Dendritic cell treated with granulocyte-macrophage colony-stimulating factor and Interleukin-4, amounts not matched to agents 40 ng/mL and 50 ng/mL, for 4 days (primary cell): ENCODE measurements around the gene SH3RF3.
"Not testable (repeated sequence)": the region's sequence is repeated elsewhere in the genome, so short reads cannot be mapped to it uniquely, and the experiment has no call there.

Experiments used
- H3K27ac Mint-ChIP-seq: one replicate; pipeline ENCODE4 v1.8.0; 2022; ENCODE audit warnings: mild to moderate bottlenecking, mixed read lengths
- H3K27me3 Mint-ChIP-seq: one replicate; pipeline ENCODE4 v1.8.0; 2022; ENCODE audit warnings: mild to moderate bottlenecking, mixed read lengths
- H3K36me3 Mint-ChIP-seq: one replicate; pipeline ENCODE4 v1.8.0; 2022; ENCODE audit warnings: low read depth, mixed read lengths
- H3K4me1 Mint-ChIP-seq: one replicate; pipeline ENCODE4 v1.8.0; 2022; ENCODE audit warnings: low read depth, mixed read lengths
- H3K4me3 Mint-ChIP-seq: one replicate; pipeline ENCODE4 v1.8.0; 2022; ENCODE audit warnings: mild to moderate bottlenecking, moderate library complexity, mixed read lengths
- H3K9me3 Mint-ChIP-seq: one replicate; pipeline ENCODE4 v1.8.0; 2022; ENCODE audit warnings: mixed read lengths
- intact Hi-C: fragments of 100-400 bp; cut with micrococcal nuclease; formaldehyde crosslinking; loops from one replicate; pipeline ENCODE4 v1.15.0; 2022

SH3RF3 gene

GRCh38 chr2:109098251-109098920, 30.6 kb upstream of the SH3RF3 start:
- H3K36me3 Mint-ChIP-seq: no peaks in the 10 kb centered on the region
- peaks cover 9% of the 10 kb centered on the region for H3K27me3 Mint-ChIP-seq
- peaks cover 11% of the 10 kb centered on the region for H3K4me1 Mint-ChIP-seq
- no peak overlapping the region for H3K4me3 Mint-ChIP-seq
- no peak overlapping the region for H3K27ac Mint-ChIP-seq
- peaks cover 8% of the 10 kb centered on the region for H3K9me3 Mint-ChIP-seq
- intact Hi-C loops: no loop called here

GRCh38 chr2:109098921-109099273, 30.1 kb upstream of the SH3RF3 start:
- H3K27ac Mint-ChIP-seq: no peak overlapping the region
- H3K27me3 Mint-ChIP-seq: peaks cover 9% of the 10 kb centered on the region
- peaks cover 7% of the 10 kb centered on the region for H3K9me3 Mint-ChIP-seq
- H3K36me3 Mint-ChIP-seq: no peaks in the 10 kb centered on the region
- H3K4me3 Mint-ChIP-seq: no peak overlapping the region
- peaks cover 11% of the 10 kb centered on the region for H3K4me1 Mint-ChIP-seq
- intact Hi-C loops: no loop called here

GRCh38 chr2:109102588-109103233, 26.3 kb upstream of the SH3RF3 start:
- H3K4me3 Mint-ChIP-seq: no peak overlapping the region
- intact Hi-C loops: no loop called here
- no peaks in the 10 kb centered on the region for H3K36me3 Mint-ChIP-seq
- H3K27ac Mint-ChIP-seq: no peak overlapping the region
- H3K4me1 Mint-ChIP-seq: peaks cover 11% of the 10 kb centered on the region
- H3K9me3 Mint-ChIP-seq: no peaks in the 10 kb centered on the region
- H3K27me3 Mint-ChIP-seq: peaks cover 9% of the 10 kb centered on the region

- no peaks in the 10 kb centered on the region for H3K36me3 Mint-ChIP-seq
- H3K27ac Mint-ChIP-seq: no peak overlapping the region
- H3K27me3 Mint-ChIP-seq: peaks cover 6% of the 10 kb centered on the region
- no peaks in the 10 kb centered on the region for H3K9me3 Mint-ChIP-seq
- intact Hi-C loops: no loop called here
- peaks cover 10% of the 10 kb centered on the region for H3K4me1 Mint-ChIP-seq
- no peak overlapping the region for H3K4me3 Mint-ChIP-seq
Observed at GRCh38 chr2:109105113-109105512, 23.9 kb upstream of the SH3RF3 start.

GRCh38 chr2:109108740-109109139, 20.3 kb upstream of the SH3RF3 start:
- intact Hi-C loops: no loop called here
- Mint-ChIP-seq H3K4me3 (no peak overlapping the region), H3K27me3 (no peaks in the 10 kb centered on the region), H3K27ac (no peak overlapping the region), H3K4me1 (no peaks in the 10 kb centered on the region), H3K36me3 (no peaks in the 10 kb centered on the region), H3K9me3 (no peaks in the 10 kb centered on the region)

- Mint-ChIP-seq H3K9me3 (no peaks in the 10 kb centered on the region), H3K4me3 (no peak overlapping the region), H3K27ac (no peak overlapping the region), H3K27me3 (no peaks in the 10 kb centered on the region), H3K36me3 (no peaks in the 10 kb centered on the region), H3K4me1 (no peaks in the 10 kb centered on the region)
- intact Hi-C loops: no loop called here
Observed at GRCh38 chr2:109109342-109109741, 19.7 kb upstream of the SH3RF3 start.

- peaks cover 2% of the 10 kb centered on the region for H3K27me3 Mint-ChIP-seq
- intact Hi-C loops: no loop called here
- no peak overlapping the region for H3K4me3 Mint-ChIP-seq
- H3K4me1 Mint-ChIP-seq: no peaks in the 10 kb centered on the region
- H3K27ac Mint-ChIP-seq: no peak overlapping the region
- H3K9me3 Mint-ChIP-seq: no peaks in the 10 kb centered on the region
- no peaks in the 10 kb centered on the region for H3K36me3 Mint-ChIP-seq
Observed at GRCh38 chr2:109110170-109110569, 18.8 kb upstream of the SH3RF3 start.

GRCh38 chr2:109117181-109117580, 11.8 kb upstream of the SH3RF3 start:
- intact Hi-C loops, H3K4me1 Mint-ChIP-seq, H3K4me3 Mint-ChIP-seq, H3K27ac Mint-ChIP-seq, H3K36me3 Mint-ChIP-seq, H3K27me3 Mint-ChIP-seq: not testable (repeated sequence)
- peaks cover 12% of the 10 kb centered on the region for H3K9me3 Mint-ChIP-seq

GRCh38 chr2:109117780-109118179, 11.2 kb upstream of the SH3RF3 start:
- Mint-ChIP-seq H3K36me3 (no peaks in the 10 kb centered on the region), H3K4me1 (no peaks in the 10 kb centered on the region), H3K27me3 (peaks cover 2% of the 10 kb centered on the region), H3K4me3 (no peak overlapping the region), H3K9me3 (peaks cover 12% of the 10 kb centered on the region), H3K27ac (no peak overlapping the region)
- intact Hi-C loops: no loop called here

- H3K27me3 Mint-ChIP-seq: peaks cover 3% of the 10 kb centered on the region
- intact Hi-C loops: no loop called here
- H3K4me3 Mint-ChIP-seq: no peak overlapping the region
- no peak overlapping the region for H3K27ac Mint-ChIP-seq
- no peaks in the 10 kb centered on the region for H3K4me1 Mint-ChIP-seq
- no peaks in the 10 kb centered on the region for H3K36me3 Mint-ChIP-seq
- H3K9me3 Mint-ChIP-seq: peaks cover 12% of the 10 kb centered on the region
Observed at GRCh38 chr2:109118321-109118720, 10.7 kb upstream of the SH3RF3 start.

- intact Hi-C loops: no loop called here
Observed at GRCh38 chr2:109120166-109120565, 8.8 kb upstream of the SH3RF3 start.

GRCh38 chr2:109120686-109121085, 8.3 kb upstream of the SH3RF3 start:
- H3K9me3 Mint-ChIP-seq: peaks cover 12% of the 10 kb centered on the region
- H3K4me1 Mint-ChIP-seq, intact Hi-C loops, H3K4me3 Mint-ChIP-seq, H3K27me3 Mint-ChIP-seq, H3K36me3 Mint-ChIP-seq, H3K27ac Mint-ChIP-seq: not testable (repeated sequence)

More at GRCh38 chr2:109120166-109120565, 8.8 kb upstream of the SH3RF3 start:
- H3K27me3 Mint-ChIP-seq: peaks cover 2% of the 10 kb centered on the region
- no peaks in the 10 kb centered on the region for H3K4me1 Mint-ChIP-seq
- peaks cover 12% of the 10 kb centered on the region for H3K9me3 Mint-ChIP-seq
- no peak overlapping the region for H3K27ac Mint-ChIP-seq
- H3K36me3 Mint-ChIP-seq: no peaks in the 10 kb centered on the region
- H3K4me3 Mint-ChIP-seq: no peak overlapping the region

GRCh38 chr2:109123586-109124201, 5.3 kb upstream of the SH3RF3 start:
- Mint-ChIP-seq H3K9me3 (no peaks in the 10 kb centered on the region), H3K4me1 (peaks cover 11% of the 10 kb centered on the region)
- intact Hi-C loops: no loop called here

GRCh38 chr2:109124982-109125592, 3.9 kb upstream of the SH3RF3 start:
- no peaks in the 10 kb centered on the region for H3K9me3 Mint-ChIP-seq
- no peak overlapping the region for H3K4me3 Mint-ChIP-seq
- H3K36me3 Mint-ChIP-seq: no peaks in the 10 kb centered on the region
- no peak overlapping the region for H3K27ac Mint-ChIP-seq
- H3K27me3 Mint-ChIP-seq: peaks cover 32% of the 10 kb centered on the region
- H3K4me1 Mint-ChIP-seq: peaks cover 24% of the 10 kb centered on the region
- intact Hi-C loops: no loop called here

More at GRCh38 chr2:109123586-109124201, 5.3 kb upstream of the SH3RF3 start:
- H3K4me3 Mint-ChIP-seq: no peak overlapping the region
- no peaks in the 10 kb centered on the region for H3K36me3 Mint-ChIP-seq
- no peak overlapping the region for H3K27ac Mint-ChIP-seq
- H3K27me3 Mint-ChIP-seq: peaks cover 19% of the 10 kb centered on the region
